Loucy (cell line): ENCODE data around the gene RNU6-1.

Source experiments
- H2AFZ ChIP-seq: fragments of 200-600 bp; sonication (generic); 2 replicates; pipeline ENCODE4 v1.6.0; 2016; ENCODE audit warnings: antibody characterized with exemption, mild to moderate bottlenecking, low read length, moderate library complexity
- H3F3A ChIP-seq: fragments of 200-600 bp; 2 replicates; pipeline ENCODE4 v1.6.0; 2016; ENCODE audit warnings: antibody characterized with exemption, low read depth, mild to moderate bottlenecking
- H3K27me3 ChIP-seq: fragments of 200-600 bp; sonication (generic); 2 replicates; pipeline ENCODE4 v1.6.1; 2014; ENCODE audit warnings: low read length, mild to moderate bottlenecking; ENCODE audit not compliant: insufficient read depth, poor library complexity, severe bottlenecking
- H3K36me3 ChIP-seq: fragments of 200-600 bp; sonication (generic); 2 replicates; pipeline ENCODE4 v1.6.1; 2016; ENCODE audit warnings: low read length; ENCODE audit not compliant: insufficient read depth
- H3K4me1 ChIP-seq: fragments of 200-600 bp; sonication (generic); 2 replicates; pipeline ENCODE4 v1.5.1; 2014; ENCODE audit warnings: low read length, mild to moderate bottlenecking; ENCODE audit not compliant: insufficient read depth, poor library complexity, severe bottlenecking
- H3K4me2 ChIP-seq: fragments of 200-600 bp; sonication (generic); 2 replicates; pipeline ENCODE4 v1.6.0; 2014; ENCODE audit warnings: antibody characterized with exemption, low read length, low read depth, mild to moderate bottlenecking; ENCODE audit not compliant: poor library complexity, severe bottlenecking
- H3K4me3 ChIP-seq: fragments of 200-600 bp; sonication (generic); 2 replicates; pipeline ENCODE4 v1.5.1; 2014; ENCODE audit warnings: low read length, mild to moderate bottlenecking, mixed read lengths; ENCODE audit not compliant: poor library complexity, severe bottlenecking
- H3K79me2 ChIP-seq: fragments of 200-600 bp; sonication (generic); 2 replicates; pipeline ENCODE4 v1.6.1; 2014; ENCODE audit warnings: low read length; ENCODE audit not compliant: insufficient read depth
- H3K9ac ChIP-seq: fragments of 200-600 bp; sonication (generic); 2 replicates; pipeline ENCODE4 v1.6.0; 2014; ENCODE audit warnings: mild to moderate bottlenecking, low read depth, low read length, moderate library complexity; ENCODE audit not compliant: poor library complexity, severe bottlenecking
- H3K9me2 ChIP-seq: fragments of 200-600 bp; sonication (generic); replicated peaks from 2 replicates; pipeline ENCODE4 v1.6.1; 2016; ENCODE audit warnings: low read depth, low read length, mixed read lengths
- H3K9me3 ChIP-seq: fragments of 200-600 bp; sonication (generic); 2 replicates; pipeline ENCODE4 v1.6.1; 2014; ENCODE audit warnings: mild to moderate bottlenecking, antibody characterized with exemption, low read length, low read depth; ENCODE audit not compliant: insufficient read depth
- H4K20me1 ChIP-seq: fragments of 200-600 bp; sonication (generic); 2 replicates; pipeline ENCODE4 v1.6.0; 2014; ENCODE audit warnings: antibody characterized with exemption, low read length, mild to moderate bottlenecking; ENCODE audit not compliant: insufficient read depth, poor library complexity, severe bottlenecking
- EZH2phosphoT487 ChIP-seq: fragments of 200-600 bp; IDR thresholded peaks from 2 replicates; pipeline ENCODE4 v1.6.1; 2018; ENCODE audit warnings: antibody characterized with exemption, mild to moderate bottlenecking, moderate library complexity, borderline replicate concordance
- TF ChIP-seq, protein P1 (sequence below): fragments of 200-600 bp; sonication (generic); conservative IDR thresholded peaks from 2 replicates; pipeline ENCODE4 v1.5.1; 2014; ENCODE audit warnings: mild to moderate bottlenecking, antibody characterized with exemption, low read length

Gene RNU6-1

DNA sequence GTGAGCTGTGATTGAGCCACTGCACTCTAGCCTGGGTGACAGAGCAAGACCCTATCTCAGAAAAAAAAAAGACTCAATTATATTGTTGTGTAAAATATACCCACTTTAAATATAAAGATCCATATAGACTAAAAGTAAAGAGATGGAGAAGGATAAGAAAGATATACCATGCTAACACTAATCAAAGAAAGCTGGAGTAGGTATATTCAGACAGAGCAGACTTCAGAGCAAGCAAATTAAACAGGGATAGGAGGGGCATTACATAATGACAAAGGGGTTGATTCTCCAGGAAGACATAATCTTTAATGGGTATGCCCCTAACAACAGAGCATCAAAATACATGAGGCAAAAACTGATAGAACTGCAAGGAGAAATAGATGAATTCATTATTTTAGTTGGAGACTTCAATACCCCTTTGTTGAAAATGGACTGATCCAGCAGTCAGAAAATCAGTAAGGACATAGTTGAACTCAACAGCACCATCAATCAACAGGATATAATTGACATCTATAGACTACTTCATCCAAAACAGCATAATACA lies 31.1 kb upstream of the RNU6-1 start:
- TF ChIP-seq, protein P1, sequence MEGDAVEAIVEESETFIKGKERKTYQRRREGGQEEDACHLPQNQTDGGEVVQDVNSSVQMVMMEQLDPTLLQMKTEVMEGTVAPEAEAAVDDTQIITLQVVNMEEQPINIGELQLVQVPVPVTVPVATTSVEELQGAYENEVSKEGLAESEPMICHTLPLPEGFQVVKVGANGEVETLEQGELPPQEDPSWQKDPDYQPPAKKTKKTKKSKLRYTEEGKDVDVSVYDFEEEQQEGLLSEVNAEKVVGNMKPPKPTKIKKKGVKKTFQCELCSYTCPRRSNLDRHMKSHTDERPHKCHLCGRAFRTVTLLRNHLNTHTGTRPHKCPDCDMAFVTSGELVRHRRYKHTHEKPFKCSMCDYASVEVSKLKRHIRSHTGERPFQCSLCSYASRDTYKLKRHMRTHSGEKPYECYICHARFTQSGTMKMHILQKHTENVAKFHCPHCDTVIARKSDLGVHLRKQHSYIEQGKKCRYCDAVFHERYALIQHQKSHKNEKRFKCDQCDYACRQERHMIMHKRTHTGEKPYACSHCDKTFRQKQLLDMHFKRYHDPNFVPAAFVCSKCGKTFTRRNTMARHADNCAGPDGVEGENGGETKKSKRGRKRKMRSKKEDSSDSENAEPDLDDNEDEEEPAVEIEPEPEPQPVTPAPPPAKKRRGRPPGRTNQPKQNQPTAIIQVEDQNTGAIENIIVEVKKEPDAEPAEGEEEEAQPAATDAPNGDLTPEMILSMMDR, result no peak
- no peak for TF ChIP-seq EZH2phosphoT487
- Histone ChIP-seq H3K4me1 (no peaks in the 10 kb centered on the region), H3K4me3 (no peak overlapping the region), H3K9me2 (no peaks in the 10 kb centered on the region), H3K79me2 (no peaks in the 10 kb centered on the region), H3F3A (no peaks in the 10 kb centered on the region), H3K9ac (no peak overlapping the region), H3K27me3 (peaks cover 9% of the 10 kb centered on the region), H3K36me3 (no peaks in the 10 kb centered on the region), H2AFZ (no peak overlapping the region), H4K20me1 (no peaks in the 10 kb centered on the region), H3K9me3 (peaks cover 7% of the 10 kb centered on the region; the same call in 1 of the 2 replicates), H3K4me2 (no peak overlapping the region)

DNA sequence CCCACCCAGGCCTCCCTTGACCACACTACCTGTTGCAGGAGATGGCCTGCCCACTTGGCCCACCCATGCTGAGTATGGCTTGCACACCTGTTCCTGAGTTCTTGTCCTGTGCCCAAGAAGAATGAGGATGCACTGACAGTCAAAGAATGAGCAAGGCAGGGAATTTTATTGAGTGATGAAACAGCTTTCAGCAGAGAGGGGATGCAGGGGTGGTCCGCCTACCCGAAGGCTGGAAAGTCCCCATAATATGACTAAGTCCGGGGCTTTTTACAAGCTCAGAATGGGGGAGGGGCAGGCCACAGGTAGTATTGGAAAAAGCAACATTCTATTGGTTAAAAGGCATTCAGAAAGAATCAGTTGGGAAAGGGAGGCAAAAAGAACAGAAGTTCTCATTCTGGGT lies 29.9 kb upstream of the RNU6-1 start:
- Histone ChIP-seq H3K9ac (no peak overlapping the region), H3K9me2 (no peaks in the 10 kb centered on the region), H2AFZ (no peak overlapping the region), H3K4me3 (no peak overlapping the region), H3K79me2 (no peaks in the 10 kb centered on the region), H3K4me1 (no peaks in the 10 kb centered on the region), H3K36me3 (no peaks in the 10 kb centered on the region), H3K27me3 (peaks cover 9% of the 10 kb centered on the region), H3F3A (no peaks in the 10 kb centered on the region), H4K20me1 (no peaks in the 10 kb centered on the region), H3K4me2 (no peak overlapping the region), H3K9me3 (peaks cover 7% of the 10 kb centered on the region; the same call in 1 of the 2 replicates)
- TF ChIP-seq, protein P1, result no peak
- no peak for TF ChIP-seq EZH2phosphoT487

DNA sequence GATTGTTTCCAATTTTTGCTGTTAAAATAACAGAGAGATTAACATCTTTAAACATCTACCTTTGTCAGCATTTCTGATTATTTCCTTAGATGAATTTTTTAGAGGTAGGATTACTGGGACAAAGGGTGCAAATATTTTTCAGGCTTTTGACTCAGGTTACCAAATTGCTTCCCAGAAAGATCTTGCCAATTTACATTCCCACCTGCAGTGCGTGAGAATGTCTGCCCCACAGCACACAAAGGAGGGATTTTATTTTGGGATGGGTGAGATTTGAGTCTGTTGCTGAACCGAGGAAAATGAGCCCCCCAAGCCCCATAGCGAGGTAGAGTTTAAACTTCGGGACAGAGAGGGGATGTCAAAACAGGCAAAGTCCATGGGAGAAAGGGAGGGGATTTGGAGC lies 25.9 kb upstream of the RNU6-1 start:
- Histone ChIP-seq H3K4me3 (no peak overlapping the region), H3K79me2 (no peaks in the 10 kb centered on the region), H3K9ac (no peak overlapping the region), H4K20me1 (no peaks in the 10 kb centered on the region), H3K9me3 (peaks cover 4% of the 10 kb centered on the region; the same call in 1 of the 2 replicates), H3K4me2 (no peak overlapping the region), H3K27me3 (no peaks in the 10 kb centered on the region), H3K9me2 (no peaks in the 10 kb centered on the region), H3K36me3 (no peaks in the 10 kb centered on the region), H3K4me1 (peaks cover 8% of the 10 kb centered on the region), H3F3A (no peaks in the 10 kb centered on the region), H2AFZ (no peak overlapping the region)
- TF ChIP-seq, protein P1, result no peak
- TF ChIP-seq EZH2phosphoT487, result no peak
